SK-N-SH (cell line): Measurements from ENCODE around the gene DGCR8. TPM values are rescaled to one million over a fixed set of nuclear protein-coding genes. Genes with fewer than 3 reads are reported as not detected.

ENCODE experiments used
- CTCF ChIA-PET: fragments of 300-600, 350-600 bp; formaldehyde crosslinking; extraction: SDS; loops from one replicate; lab custom pipeline; 2021; lab: Yijun Ruan, JAX
- POLR2A ChIA-PET: fragments of 350-600 bp; sonication (Branson Sonifier 250); formaldehyde crosslinking; extraction: SDS; loops from one replicate; lab custom pipeline; 2020; ENCODE audit warnings: antibody characterized with exemption, inconsistent platforms; lab: Yijun Ruan, JAX
- DNase-seq: peaks from one replicate; pipeline ENCODE4 v3.0.0; 2012
- H2AFZ ChIP-seq: fragments of 200-600 bp; sonication (generic); 2 replicates; pipeline ENCODE4 v1.8.1; 2016; ENCODE audit warnings: antibody characterized with exemption, mild to moderate bottlenecking, low read depth
- H3F3A ChIP-seq: fragments of 200-600 bp; sonication (generic); replicated peaks from 2 replicates; pipeline ENCODE3; 2016; ENCODE audit warnings: antibody characterized with exemption, mild to moderate bottlenecking; ENCODE audit not compliant: insufficient read depth
- H3K27ac ChIP-seq, 2 experiments: fragments of 200-500 bp in 1 of 2; fragments of 200-600 bp in 1 of 2; sonication (Bioruptor generic) in 1 of 2; sonication (generic), shearing (Covaris generic) in 1 of 2; 2 replicates each; pipeline versions ENCODE4 v1.5.1 to v1.6.1; 2014 to 2016; ENCODE audit warnings: low read depth in 2 of 2, inconsistent platforms in 1 of 2, low read length in 1 of 2, mild to moderate bottlenecking in 1 of 2, mixed read lengths in 1 of 2
- H3K27me3 ChIP-seq: fragments of 200-600 bp; sonication (generic), shearing (Covaris generic); 2 replicates; pipeline ENCODE4 v1.6.1; 2016; ENCODE audit warnings: mixed run types; ENCODE audit not compliant: insufficient read depth
- H3K36me3 ChIP-seq, 2 experiments: fragments of 200-500 bp in 1 of 2; fragments of 200-600 bp in 1 of 2; sonication (Bioruptor generic) in 1 of 2; sonication (generic) in 1 of 2; replicated peaks in 1 of 2; 2 replicates each; pipeline versions ENCODE3 to v1.5.1; 2014 to 2016; ENCODE audit warnings: low read length in 1 of 2, mild to moderate bottlenecking in 1 of 2; ENCODE audit not compliant: insufficient read depth in 2 of 2, control insufficient read depth in 1 of 2
- H3K4me1 ChIP-seq, 2 experiments: fragments of 200-500 bp in 1 of 2; fragments of 200-600 bp in 1 of 2; sonication (Bioruptor generic) in 1 of 2; sonication (generic), shearing (Covaris generic) in 1 of 2; 2 replicates each; pipeline versions ENCODE4 v1.5.1 to v1.6.1; 2014 to 2016; ENCODE audit warnings: low read depth in 1 of 2, low read length in 1 of 2, mixed run types in 1 of 2; ENCODE audit not compliant: insufficient read depth in 2 of 2, control insufficient read depth in 1 of 2
- H3K4me2 ChIP-seq: fragments of 200-600 bp; sonication (generic), shearing (Covaris generic); 2 replicates; pipeline ENCODE4 v1.6.1; 2017; ENCODE audit warnings: mixed run types
- H3K4me3 ChIP-seq, 2 experiments: fragments of 200-500 bp in 1 of 2; fragments of 200-600 bp in 1 of 2; sonication (Bioruptor generic) in 1 of 2; sonication (generic), shearing (Covaris generic) in 1 of 2; 2 replicates each; pipeline versions ENCODE4 v1.5.1 to v1.8.1; 2014 to 2016; ENCODE audit warnings: low read depth in 2 of 2, inconsistent platforms in 1 of 2, low read length in 1 of 2, mild to moderate bottlenecking in 1 of 2, mixed read lengths in 1 of 2, moderate library complexity in 1 of 2
- H3K79me2 ChIP-seq: fragments of 200-600 bp; sonication (generic); 2 replicates; pipeline ENCODE4 v1.8.1; 2017; ENCODE audit warnings: mild to moderate bottlenecking; ENCODE audit not compliant: insufficient read depth
- H3K9ac ChIP-seq: fragments of 200-600 bp; sonication (generic); 2 replicates; pipeline ENCODE4 v1.6.1; 2017; ENCODE audit warnings: mixed run types
- H3K9me2 ChIP-seq: fragments of 200-600 bp; sonication (generic); 2 replicates; pipeline ENCODE4 v1.6.1; 2017; ENCODE audit warnings: mixed run types
- H3K9me3 ChIP-seq: fragments of 200-600 bp; sonication (generic); 2 replicates; pipeline ENCODE4 v1.6.1; 2017; ENCODE audit warnings: mixed run types, mild to moderate bottlenecking, moderate library complexity
- H4K20me1 ChIP-seq: fragments of 200-600 bp; sonication (generic); 2 replicates; pipeline ENCODE4 v1.6.1; 2017; ENCODE audit warnings: mild to moderate bottlenecking, mixed run types; ENCODE audit not compliant: insufficient read depth
- CHD2 ChIP-seq: fragments of 150-350 bp; IDR thresholded peaks from 2 replicates; pipeline ENCODE4 v1.6.1; 2018; ENCODE audit warnings: low read length; ENCODE audit not compliant: partially characterized antibody
- ELF1 ChIP-seq: IDR thresholded peaks from 2 replicates; pipeline ENCODE4 v1.4.0; 2012
- EZH2phosphoT487 ChIP-seq: fragments of 200-600 bp; sonication (generic); IDR thresholded peaks from 2 replicates; pipeline ENCODE4 v1.6.1; 2017; ENCODE audit warnings: low read depth, mixed run types, mild to moderate bottlenecking, antibody characterized with exemption, moderate library complexity, borderline replicate concordance
- FOSL2 ChIP-seq: IDR thresholded peaks from 2 replicates; pipeline ENCODE4 v1.4.0; 2012; ENCODE audit warnings: low read depth, mild to moderate bottlenecking, moderate library complexity, borderline replicate concordance
- FOXJ3 ChIP-seq: sonication (generic); formaldehyde crosslinking; IDR thresholded peaks from 2 replicates; pipeline ENCODE4 v1.5.1; 2020; ENCODE audit warnings: mild to moderate bottlenecking, missing genetic modification reagents
- FOXM1 ChIP-seq: IDR thresholded peaks from 2 replicates; pipeline ENCODE4 v1.4.0; 2012; ENCODE audit warnings: low read depth, mild to moderate bottlenecking
- GATA2 ChIP-seq: sonication (generic); formaldehyde crosslinking; IDR thresholded peaks from 2 replicates; pipeline ENCODE4 v1.5.0; 2020; ENCODE audit warnings: mild to moderate bottlenecking, missing genetic modification reagents
- MEF2A ChIP-seq: IDR thresholded peaks from 2 replicates; pipeline ENCODE4 v1.4.0; 2012; ENCODE audit warnings: low read depth, borderline replicate concordance
- NRF1 ChIP-seq: IDR thresholded peaks from 2 replicates; pipeline ENCODE4 v1.6.1; 2012; ENCODE audit warnings: low read depth, mild to moderate bottlenecking, low read length
- RFX5 ChIP-seq: IDR thresholded peaks from 2 replicates; pipeline ENCODE4 v1.6.1; 2012; ENCODE audit warnings: mild to moderate bottlenecking, improper control_type of control experiment, low read length
- RXRA ChIP-seq: IDR thresholded peaks from 2 replicates; pipeline ENCODE4 v1.4.0; 2012; ENCODE audit warnings: low read depth, mild to moderate bottlenecking, borderline replicate concordance
- TCF12 ChIP-seq: IDR thresholded peaks from 2 replicates; pipeline ENCODE4 v1.4.0; 2012
- TEAD4 ChIP-seq: IDR thresholded peaks from 2 replicates; pipeline ENCODE4 v1.4.0; 2012; ENCODE audit warnings: mild to moderate bottlenecking, borderline replicate concordance; ENCODE audit not compliant: insufficient read depth
- YY1 ChIP-seq: IDR thresholded peaks from 2 replicates; pipeline ENCODE4 v1.4.0; 2012; ENCODE audit warnings: low read depth, mild to moderate bottlenecking
- WGBS: methylation state at CpG from one replicate; pipeline ENCODE4 v1.1.6; 2017; ENCODE audit warnings: low lambda C conversion rate; 5-methylcytosine and 5-hydroxymethylcytosine counted together
- polyA plus RNA-seq, 3 experiments: library from polyadenylated mRNA; depleted of rRNA; stranded (reverse); fragments of >200 nt; gene quantifications; 2 replicates each; pipeline ENCODE4 v1.2.3, GENCODE V29; 2012
- TF ChIP-seq, protein P1 (sequence below): IDR thresholded peaks from 2 replicates; pipeline ENCODE4 v1.4.0; 2012; ENCODE audit warnings: low read depth, borderline replicate concordance
- TF ChIP-seq, protein P2 (sequence below): IDR thresholded peaks from 2 replicates; pipeline ENCODE4; 2012
- TF ChIP-seq, protein P3 (sequence below): fragments of 200-600 bp; sonication (generic); IDR thresholded peaks from 2 replicates; pipeline ENCODE4 v1.6.1; 2017; ENCODE audit warnings: antibody characterized with exemption, mild to moderate bottlenecking, moderate library complexity

Gene DGCR8
- polyA plus RNA-seq, 1 of the 3 experiments (the other 2 are of a cell fraction), result 26.5 TPM

DNA sequence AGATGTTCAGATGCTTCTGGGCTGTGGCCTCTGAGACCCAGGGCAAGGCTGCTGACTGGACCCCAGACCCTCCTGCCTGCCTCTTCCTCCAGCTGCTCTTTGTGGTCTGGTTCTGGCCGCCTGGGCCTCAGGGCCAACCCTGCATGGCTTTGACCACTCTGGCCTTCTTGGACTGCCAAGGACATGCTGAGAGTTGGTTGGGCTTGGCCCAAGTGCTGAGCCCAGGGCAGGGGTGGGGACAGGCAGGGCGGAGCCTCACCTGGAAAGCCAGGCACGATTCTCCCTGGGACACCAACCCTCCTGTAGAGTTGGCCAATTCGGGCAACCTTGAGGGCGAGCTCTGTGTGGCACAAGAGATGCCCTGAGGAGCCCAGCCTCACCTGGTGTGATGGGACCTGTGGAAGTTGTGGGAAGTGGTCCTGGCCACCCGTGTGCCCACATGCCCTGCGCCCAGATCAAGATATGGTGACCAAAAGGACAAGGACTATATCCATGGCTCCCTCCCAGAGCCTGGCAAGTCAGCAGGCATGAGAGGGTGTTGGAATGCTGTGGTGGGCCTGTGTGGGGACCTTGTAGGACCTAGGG, 47.5 kb upstream of the DGCR8 start:
- Histone ChIP-seq H3K4me1 (peaks cover 0 to 35% of the 10 kb centered on the region in 2 experiments; a peak in 1 of 4 replicates), H3K9me3 (no peaks in the 10 kb centered on the region), H3K9me2 (no peaks in the 10 kb centered on the region), H3K27ac (no peak overlapping the region; a peak in 1 of 4 replicates), H3K4me2 (no peak overlapping the region), H4K20me1 (peaks cover 20% of the 10 kb centered on the region; the same call in 1 of the 2 replicates), H3K27me3 (no peaks in the 10 kb centered on the region), H3K79me2 (peaks cover 24% of the 10 kb centered on the region; the same call in 1 of the 2 replicates), H3K36me3 (no peaks in the 10 kb centered on the region), H3F3A (no peaks in the 10 kb centered on the region), H2AFZ (no peak overlapping the region), H3K4me3 (no peak overlapping the region), H3K9ac (no peak overlapping the region)
- WGBS, result 89% methylated on average over 4 of the region's 7 CpGs
- TF ChIP-seq FOXM1 (no peak), FOXJ3 (no peak), RXRA (no peak), TCF12 (no peak), ELF1 (no peak), FOSL2 (no peak), NRF1 (no peak), GATA2 (CRISPR knock-in tag) (no peak), MEF2A (no peak), RFX5 (no peak), YY1 (no peak), EZH2phosphoT487 (no peak), TEAD4 (no peak), CHD2 (no peak)
- TF ChIP-seq, protein P1, sequence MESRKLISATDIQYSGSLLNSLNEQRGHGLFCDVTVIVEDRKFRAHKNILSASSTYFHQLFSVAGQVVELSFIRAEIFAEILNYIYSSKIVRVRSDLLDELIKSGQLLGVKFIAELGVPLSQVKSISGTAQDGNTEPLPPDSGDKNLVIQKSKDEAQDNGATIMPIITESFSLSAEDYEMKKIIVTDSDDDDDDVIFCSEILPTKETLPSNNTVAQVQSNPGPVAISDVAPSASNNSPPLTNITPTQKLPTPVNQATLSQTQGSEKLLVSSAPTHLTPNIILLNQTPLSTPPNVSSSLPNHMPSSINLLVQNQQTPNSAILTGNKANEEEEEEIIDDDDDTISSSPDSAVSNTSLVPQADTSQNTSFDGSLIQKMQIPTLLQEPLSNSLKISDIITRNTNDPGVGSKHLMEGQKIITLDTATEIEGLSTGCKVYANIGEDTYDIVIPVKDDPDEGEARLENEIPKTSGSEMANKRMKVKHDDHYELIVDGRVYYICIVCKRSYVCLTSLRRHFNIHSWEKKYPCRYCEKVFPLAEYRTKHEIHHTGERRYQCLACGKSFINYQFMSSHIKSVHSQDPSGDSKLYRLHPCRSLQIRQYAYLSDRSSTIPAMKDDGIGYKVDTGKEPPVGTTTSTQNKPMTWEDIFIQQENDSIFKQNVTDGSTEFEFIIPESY, result no peak
- TF ChIP-seq, protein P2, sequence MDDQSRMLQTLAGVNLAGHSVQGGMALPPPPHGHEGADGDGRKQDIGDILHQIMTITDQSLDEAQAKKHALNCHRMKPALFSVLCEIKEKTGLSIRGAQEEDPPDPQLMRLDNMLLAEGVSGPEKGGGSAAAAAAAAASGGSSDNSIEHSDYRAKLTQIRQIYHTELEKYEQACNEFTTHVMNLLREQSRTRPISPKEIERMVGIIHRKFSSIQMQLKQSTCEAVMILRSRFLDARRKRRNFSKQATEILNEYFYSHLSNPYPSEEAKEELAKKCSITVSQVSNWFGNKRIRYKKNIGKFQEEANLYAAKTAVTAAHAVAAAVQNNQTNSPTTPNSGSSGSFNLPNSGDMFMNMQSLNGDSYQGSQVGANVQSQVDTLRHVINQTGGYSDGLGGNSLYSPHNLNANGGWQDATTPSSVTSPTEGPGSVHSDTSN, result no peak
- TF ChIP-seq, protein P3, sequence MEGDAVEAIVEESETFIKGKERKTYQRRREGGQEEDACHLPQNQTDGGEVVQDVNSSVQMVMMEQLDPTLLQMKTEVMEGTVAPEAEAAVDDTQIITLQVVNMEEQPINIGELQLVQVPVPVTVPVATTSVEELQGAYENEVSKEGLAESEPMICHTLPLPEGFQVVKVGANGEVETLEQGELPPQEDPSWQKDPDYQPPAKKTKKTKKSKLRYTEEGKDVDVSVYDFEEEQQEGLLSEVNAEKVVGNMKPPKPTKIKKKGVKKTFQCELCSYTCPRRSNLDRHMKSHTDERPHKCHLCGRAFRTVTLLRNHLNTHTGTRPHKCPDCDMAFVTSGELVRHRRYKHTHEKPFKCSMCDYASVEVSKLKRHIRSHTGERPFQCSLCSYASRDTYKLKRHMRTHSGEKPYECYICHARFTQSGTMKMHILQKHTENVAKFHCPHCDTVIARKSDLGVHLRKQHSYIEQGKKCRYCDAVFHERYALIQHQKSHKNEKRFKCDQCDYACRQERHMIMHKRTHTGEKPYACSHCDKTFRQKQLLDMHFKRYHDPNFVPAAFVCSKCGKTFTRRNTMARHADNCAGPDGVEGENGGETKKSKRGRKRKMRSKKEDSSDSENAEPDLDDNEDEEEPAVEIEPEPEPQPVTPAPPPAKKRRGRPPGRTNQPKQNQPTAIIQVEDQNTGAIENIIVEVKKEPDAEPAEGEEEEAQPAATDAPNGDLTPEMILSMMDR, result no peak
- ChIA-PET CTCF (interaction anchor here (0.8 to 1.5 kb wide), 5 partner anchors 14 to 302 kb away, joined by 3 read pairs; no protein-coding TSS in a partner anchor), POLR2A (no interaction called here)
- DNase-seq, result no peak
